NCI-H1092 (cell line): ENCODE results near the gene ICE2.
"Not testable (repeated sequence)": the region's sequence is repeated elsewhere in the genome, so short reads cannot be mapped to it uniquely, and the experiment has no call there.

Source experiments
- DNase-seq: peaks from one replicate; lab custom pipeline; 2025; lab: John Stamatoyannopoulos, UW

The ICE2 gene

DNA sequence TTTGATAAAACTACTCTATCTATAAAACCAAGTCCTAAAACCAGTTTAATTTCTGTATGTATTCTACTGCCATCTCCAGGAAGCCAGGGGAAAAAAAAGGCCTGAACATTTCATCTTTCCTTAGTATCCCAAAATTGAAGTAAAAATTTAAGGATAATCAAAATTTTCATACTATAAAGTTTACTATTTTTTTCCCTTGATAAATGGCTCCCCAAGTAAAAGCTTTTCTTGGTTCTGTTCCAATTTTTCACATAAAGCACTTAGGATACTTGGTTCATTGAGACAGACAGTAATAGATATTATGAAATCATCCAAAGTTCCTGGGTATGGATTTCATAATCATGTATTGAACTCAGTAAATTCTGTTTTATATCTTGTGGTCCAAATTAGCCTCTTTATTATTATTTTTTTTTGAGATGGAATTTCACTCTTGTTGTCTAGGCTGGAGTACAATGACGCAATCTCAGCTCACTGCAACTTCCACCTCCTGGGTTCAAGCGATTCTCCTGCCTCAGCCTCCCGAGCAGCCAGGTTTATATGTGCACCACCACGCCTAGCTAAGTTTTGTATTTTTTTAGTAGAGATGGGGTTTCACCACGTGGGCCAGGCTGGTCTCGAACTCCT lies 34.5 kb downstream of the ICE2 start:
- no peak for DNase-seq

- DNase-seq: no peak
Measured at GRCh38 chr15:60442763-60443162, 36.2 kb downstream of the ICE2 start.

GRCh38 chr15:60442031-60442650 lies 36.8 kb downstream of the ICE2 start:
- DNase-seq: no peak

- no peak for DNase-seq
Measured at GRCh38 chr15:60441331-60441730, 37.6 kb downstream of the ICE2 start.

DNA sequence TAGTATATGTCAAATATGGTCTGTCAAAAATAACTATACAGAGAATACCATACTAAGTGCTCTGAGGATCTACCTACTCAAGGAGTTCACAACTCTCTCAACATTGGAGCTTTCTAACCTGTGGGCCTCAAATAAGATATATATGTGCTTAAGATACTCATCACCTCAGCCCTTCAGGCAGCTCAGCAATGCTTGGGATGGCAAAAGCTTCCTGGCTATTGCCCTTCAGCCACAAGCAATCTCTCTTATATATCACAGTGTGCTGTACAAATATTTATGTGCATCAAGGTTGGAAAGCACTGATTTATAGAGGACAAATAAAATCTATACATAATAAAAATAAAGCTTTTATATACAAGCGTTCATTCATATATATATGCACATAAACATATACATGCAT lies 40.3 kb downstream of the ICE2 start:
- DNase-seq: no peak

GRCh38 chr15:60428935-60429334 lies 50.0 kb downstream of the ICE2 start:
- no peak for DNase-seq

GRCh38 chr15:60426870-60427508 lies 52.0 kb downstream of the ICE2 start:
- no peak for DNase-seq

DNA sequence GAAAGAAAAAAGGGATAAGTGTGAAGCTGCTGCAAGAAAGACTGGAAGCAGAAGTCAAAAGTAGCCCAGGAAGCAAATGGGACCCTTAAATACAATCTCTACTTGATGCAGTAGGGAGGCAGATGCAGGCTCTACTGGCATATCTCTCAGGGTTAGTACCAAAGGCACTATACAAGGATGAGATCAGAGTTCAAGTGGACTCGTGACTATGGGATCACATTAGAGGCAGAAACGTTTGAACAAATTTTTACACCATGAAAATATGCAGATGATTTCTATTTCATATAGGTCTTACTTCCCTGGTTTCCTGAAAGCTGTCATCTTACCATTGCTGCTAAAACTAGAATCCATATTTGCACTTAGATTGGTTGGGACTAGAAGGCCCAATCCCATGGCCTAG lies 53.5 kb downstream of the ICE2 start:
- DNase-seq: no peak

DNA sequence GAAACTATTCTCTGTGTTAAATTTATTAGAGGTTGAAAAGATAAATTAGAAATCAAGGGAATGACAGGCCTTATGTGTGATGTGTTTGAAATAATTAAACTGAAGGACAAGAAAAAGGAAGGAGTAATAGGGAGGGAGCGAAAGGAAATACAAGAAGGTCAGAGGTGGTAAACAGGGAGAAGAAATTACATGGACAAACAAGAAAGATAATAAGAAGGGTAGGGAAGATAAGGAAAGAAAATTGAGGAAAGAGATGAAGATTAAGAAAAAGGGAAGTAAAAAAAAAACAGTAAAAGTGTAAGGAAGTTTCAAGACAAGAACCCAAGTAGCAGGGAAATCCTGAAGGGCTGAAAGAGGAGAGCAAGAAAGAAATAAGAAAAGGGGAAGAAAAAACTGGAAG lies 54.9 kb downstream of the ICE2 start:
- DNase-seq: no peak

- no peak for DNase-seq
Measured at GRCh38 chr15:60423537-60423936, 55.4 kb downstream of the ICE2 start.

DNA sequence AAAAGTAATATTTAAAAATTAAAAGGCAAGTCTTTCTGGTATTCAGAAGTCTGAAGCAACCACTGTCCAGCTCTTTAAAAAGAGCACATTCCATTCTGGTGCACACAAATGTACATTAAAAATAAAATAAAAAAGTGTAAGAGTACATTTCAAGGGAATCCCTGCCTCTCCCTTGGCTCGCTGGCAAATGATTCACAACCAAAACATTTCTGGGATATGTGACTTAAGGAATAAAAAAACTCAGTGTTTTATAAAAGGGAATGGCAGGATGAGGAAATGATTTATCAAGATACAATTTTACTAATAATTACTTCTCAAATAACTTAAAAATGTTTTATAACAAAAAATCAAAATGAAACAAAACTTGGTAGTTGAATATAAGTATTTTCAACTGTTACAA lies 57.4 kb downstream of the ICE2 start:
- DNase-seq: no peak

- no peak for DNase-seq
Measured at GRCh38 chr15:60420203-60420716, 58.7 kb downstream of the ICE2 start.

GRCh38 chr15:60419753-60420152 lies 59.2 kb downstream of the ICE2 start:
- no peak for DNase-seq

GRCh38 chr15:60418096-60418495 lies 60.8 kb downstream of the ICE2 start:
- DNase-seq: no peak

- DNase-seq: no peak
Measured at GRCh38 chr15:60417112-60417511, 61.8 kb downstream of the ICE2 start.

- no peak for DNase-seq
Measured at GRCh38 chr15:60416484-60416883, 62.5 kb downstream of the ICE2 start.

DNA sequence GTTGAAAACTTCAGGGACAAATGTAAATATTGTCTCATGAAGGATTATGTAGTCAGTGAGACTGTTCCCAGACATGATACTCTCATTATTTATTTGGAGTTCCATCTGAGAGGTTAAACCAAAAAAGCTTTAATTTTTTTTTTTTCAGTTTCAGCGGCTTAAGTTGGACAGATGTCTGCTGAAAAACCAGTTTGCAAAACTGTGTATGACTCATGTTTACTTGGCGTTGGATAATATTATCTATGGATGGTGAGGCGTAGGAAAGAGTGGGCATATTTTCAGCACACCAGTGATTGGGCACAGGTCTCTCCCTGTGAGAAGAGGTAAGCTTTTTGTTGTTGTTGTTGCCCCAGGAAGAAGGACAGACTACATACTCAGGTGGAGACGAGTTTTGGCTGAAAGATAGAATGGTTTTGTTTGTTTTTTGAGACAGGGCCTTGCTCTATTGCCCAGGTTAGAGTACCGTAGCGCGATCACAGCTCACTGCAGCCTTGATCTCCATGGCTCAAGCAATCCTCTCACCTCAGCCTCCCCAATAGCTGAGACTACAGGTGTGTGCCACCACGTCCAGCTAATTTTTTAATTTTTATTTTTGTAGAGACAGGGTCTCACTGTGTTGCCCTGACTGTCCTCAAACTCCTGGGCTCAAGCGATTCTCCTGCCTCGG lies 64.8 kb downstream of the ICE2 start:
- no peak for DNase-seq

GRCh38 chr15:60413231-60413824 lies 65.6 kb downstream of the ICE2 start:
- no peak for DNase-seq

GRCh38 chr15:60412807-60413206 lies 66.1 kb downstream of the ICE2 start:
- not testable (repeated sequence) for DNase-seq

GRCh38 chr15:60411774-60412425 lies 67.0 kb downstream of the ICE2 start:
- DNase-seq: no peak

GRCh38 chr15:60410350-60410749 lies 68.6 kb downstream of the ICE2 start:
- not testable (repeated sequence) for DNase-seq

GRCh38 chr15:60408463-60408981 lies 70.4 kb downstream of the ICE2 start:
- DNase-seq: no peak
